IMR-90 (cell line): ENCODE measurements around the gene EDN2. TPM values are rescaled to one million over a fixed set of nuclear protein-coding genes. Genes with fewer than 3 reads are reported as not detected.

Source experiments
- ATAC-seq: fragments of 200-7000 bp; cut with Tn5 transposase; 2 replicates; pipeline ENCODE4 v1.9.1; 2020; ENCODE audit warnings: low read depth, mild to moderate bottlenecking, moderate library complexity
- BruUV-seq: library from RNA; stranded (reverse); fragments of 400-500 nt; replicated peaks from 2 replicates; lab custom pipeline; 2021; lab: Mats Ljungman, UMichigan
- CTCF ChIA-PET: fragments of 300-600 bp; formaldehyde crosslinking; extraction: SDS; loops from one replicate; lab custom pipeline; 2021; ENCODE audit warnings: antibody characterized with exemption; lab: Yijun Ruan, JAX
- POLR2A ChIA-PET: fragments of 300-600 bp; sonication (Branson Sonifier 250); formaldehyde crosslinking; loops from one replicate; lab custom pipeline; 2022; ENCODE audit warnings: antibody characterized with exemption; ENCODE audit not compliant: unreplicated experiment; lab: Charles Lee
- DNase-seq: peaks from one replicate; pipeline ENCODE4 v3.0.0; 2013
- H2AFZ ChIP-seq: replicated peaks from 2 replicates; pipeline ENCODE3; 2013; ENCODE audit warnings: low read length, mild to moderate bottlenecking; ENCODE audit not compliant: poor library complexity
- H2AK5ac ChIP-seq: 2 replicates; pipeline ENCODE4 v1.6.1; 2013; ENCODE audit warnings: low read depth, low read length, inconsistent platforms
- H2AK9ac ChIP-seq: replicated peaks from 2 replicates; pipeline ENCODE3; 2013; ENCODE audit warnings: mild to moderate bottlenecking, low read depth, low read length, moderate library complexity; ENCODE audit not compliant: poor library complexity
- H2BK120ac ChIP-seq: 2 replicates; pipeline ENCODE4 v1.6.1; 2013; ENCODE audit warnings: low read depth, low read length, inconsistent platforms
- H2BK15ac ChIP-seq: 3 replicates; pipeline ENCODE4 v1.6.1; 2013; ENCODE audit warnings: low read depth, low read length, inconsistent platforms
- H2BK20ac ChIP-seq: 2 replicates; pipeline ENCODE4 v1.6.1; 2013; ENCODE audit warnings: low read depth, mild to moderate bottlenecking, inconsistent platforms, low read length, moderate library complexity
- H2BK5ac ChIP-seq: 2 replicates; pipeline ENCODE4 v1.6.1; 2013; ENCODE audit warnings: mild to moderate bottlenecking, low read depth, low read length, inconsistent platforms; ENCODE audit not compliant: poor library complexity, severe bottlenecking
- H3K14ac ChIP-seq: replicated peaks from 2 replicates; pipeline ENCODE4 v1.6.1; 2013; ENCODE audit warnings: low read depth, low read length, inconsistent platforms
- H3K18ac ChIP-seq: 2 replicates; pipeline ENCODE4 v1.6.1; 2013; ENCODE audit warnings: low read depth, low read length, control low read depth
- H3K23ac ChIP-seq: 2 replicates; pipeline ENCODE4 v1.6.1; 2013; ENCODE audit warnings: low read depth, low read length, inconsistent platforms
- H3K27ac ChIP-seq: 2 replicates; pipeline ENCODE4 v1.5.1; 2013; ENCODE audit warnings: mild to moderate bottlenecking, control low read depth, low read length; ENCODE audit not compliant: insufficient read depth
- H3K27me3 ChIP-seq: 2 replicates; pipeline ENCODE4 v1.6.1; 2013; ENCODE audit warnings: low read length; ENCODE audit not compliant: control insufficient read depth, insufficient read depth
- H3K36me3 ChIP-seq: 2 replicates; pipeline ENCODE4 v1.6.1; 2013; ENCODE audit warnings: low read length, mixed read lengths; ENCODE audit not compliant: control insufficient read depth, insufficient read depth
- H3K4ac ChIP-seq: 2 replicates; pipeline ENCODE4 v1.6.1; 2013; ENCODE audit warnings: low read depth, low read length, inconsistent platforms
- H3K4me1 ChIP-seq: 2 replicates; pipeline ENCODE4 v1.6.1; 2013; ENCODE audit warnings: low read length, mixed read lengths; ENCODE audit not compliant: control insufficient read depth, insufficient read depth
- H3K4me2 ChIP-seq: 2 replicates; pipeline ENCODE4 v1.6.1; 2013; ENCODE audit warnings: low read depth, mild to moderate bottlenecking, control low read depth, low read length, moderate library complexity
- H3K4me3 ChIP-seq: 2 replicates; pipeline ENCODE4 v1.5.1; 2013; ENCODE audit warnings: low read depth, mild to moderate bottlenecking, control low read depth, low read length, moderate library complexity; ENCODE audit not compliant: insufficient read depth
- H3K56ac ChIP-seq: 2 replicates; pipeline ENCODE4 v1.6.1; 2013; ENCODE audit warnings: low read length, inconsistent platforms; ENCODE audit not compliant: insufficient read depth; ENCODE audit errors: extremely low read depth
- H3K79me1 ChIP-seq, 2 experiments: 2 replicates each; pipeline ENCODE4 v1.6.1; 2013; ENCODE audit warnings: low read length in 2 of 2, inconsistent platforms in 1 of 2, low read depth in 1 of 2
- H3K9ac ChIP-seq: 2 replicates; pipeline ENCODE4 v1.6.1; 2013; ENCODE audit warnings: low read depth, low read length, control low read depth
- H3K9me1 ChIP-seq: 2 replicates; pipeline ENCODE4 v1.6.1; 2013; ENCODE audit warnings: low read length, inconsistent platforms; ENCODE audit not compliant: insufficient read depth
- H3K9me3 ChIP-seq: 2 replicates; pipeline ENCODE4 v1.6.1; 2013; ENCODE audit warnings: low read length; ENCODE audit not compliant: control insufficient read depth, insufficient read depth
- H4K20me1 ChIP-seq: 2 replicates; pipeline ENCODE4 v1.6.1; 2013; ENCODE audit warnings: low read length, inconsistent platforms; ENCODE audit not compliant: insufficient read depth
- H4K5ac ChIP-seq: 2 replicates; pipeline ENCODE4 v1.6.1; 2013; ENCODE audit warnings: mild to moderate bottlenecking, low read depth, low read length, control low read depth
- H4K8ac ChIP-seq, 2 experiments: 2 replicates each; pipeline ENCODE4 v1.6.1; 2013; ENCODE audit warnings: low read depth in 2 of 2, low read length in 2 of 2, control low read depth in 1 of 2, inconsistent platforms in 1 of 2
- H4K91ac ChIP-seq: 2 replicates; pipeline ENCODE4 v1.6.1; 2013; ENCODE audit warnings: low read depth, low read length, inconsistent platforms; ENCODE audit not compliant: insufficient read depth
- BHLHE40 ChIP-seq: fragments of 150-350 bp; IDR thresholded peaks from 2 replicates; pipeline ENCODE4 v1.6.1; 2016; ENCODE audit warnings: mild to moderate bottlenecking, low read depth, low read length
- CTCF ChIP-seq: conservative IDR thresholded peaks from 2 replicates; pipeline ENCODE4 v1.5.1; 2012; ENCODE audit warnings: mild to moderate bottlenecking, low read depth, low read length, improper control_type of control experiment
- MAFK ChIP-seq: IDR thresholded peaks from 2 replicates; pipeline ENCODE4 v1.6.1; 2012; ENCODE audit warnings: low read depth, low read length, improper control_type of control experiment
- MAZ ChIP-seq: IDR thresholded peaks from 2 replicates; pipeline ENCODE4 v1.6.1; 2012; ENCODE audit warnings: low read depth, mild to moderate bottlenecking, low read length, improper control_type of control experiment, moderate library complexity, borderline replicate concordance
- MXI1 ChIP-seq: IDR thresholded peaks from 2 replicates; pipeline ENCODE4 v1.6.1; 2012; ENCODE audit warnings: low read depth, mild to moderate bottlenecking, low read length, moderate library complexity, borderline replicate concordance
- NFE2L2 ChIP-seq: fragments of 150-350 bp; IDR thresholded peaks from 2 replicates; pipeline ENCODE4 v1.6.1; 2016; ENCODE audit warnings: low read depth, mild to moderate bottlenecking, low read length
- POLR2A ChIP-seq: IDR thresholded peaks from 2 replicates; pipeline ENCODE4 v1.6.1; 2012; ENCODE audit warnings: mild to moderate bottlenecking, low read depth, low read length
- RAD21 ChIP-seq: IDR thresholded peaks from 2 replicates; pipeline ENCODE4 v1.6.1; 2012; ENCODE audit warnings: low read length, improper control_type of control experiment
- RFX5 ChIP-seq: IDR thresholded peaks from 2 replicates; pipeline ENCODE4 v1.8.0; 2012; ENCODE audit warnings: low read depth, mild to moderate bottlenecking, low read length, moderate library complexity
- WGBS, 2 experiments: methylation state at CpG; one replicate each; pipeline versions ENCODE4 v1.1.5 to v1.1.7; 2013; ENCODE audit warnings: missing lambda C conversion rate in 2 of 2; ENCODE audit not compliant: insufficient read length in 1 of 2; ENCODE audit errors: extremely low coverage in 2 of 2; 5-methylcytosine and 5-hydroxymethylcytosine counted together
- dilution Hi-C: fragments of 300-500 bp; cut with HindIII; formaldehyde crosslinking; loops from one replicate; pipeline ENCODE4 v1.14.3; 2018; ENCODE audit warnings: low sequenced_read_pairs; ENCODE audit not compliant: unreplicated experiment
- in situ Hi-C: fragments of 300-500 bp; cut with MboI; formaldehyde crosslinking; loops from 3 replicates; pipeline ENCODE4 v1.14.3; 2019; ENCODE audit warnings: low sequenced_read_pairs, inconsistent platforms, mixed read lengths
- intact Hi-C: fragments of 100-400 bp; cut with micrococcal nuclease; formaldehyde crosslinking; loops from 2 replicates; pipeline ENCODE4 v1.10.0; 2022
- polyA plus RNA-seq, 3 experiments: library from polyadenylated mRNA; depleted of rRNA; stranded (reverse); fragments of >200 nt; gene quantifications; 2 replicates each; pipeline ENCODE4 v1.2.3, GENCODE V29; 2012; ENCODE audit warnings: low replicate concordance in 1 of 3
- total RNA-seq: library from RNA; depleted of rRNA; stranded (reverse); fragments of >200 nt; gene quantifications from 2 replicates; pipeline ENCODE4 v1.2.3, GENCODE V29; 2012

The EDN2 gene
- total and polyA plus RNA-seq, 2 of the 4 experiments (the other 2 are of a cell fraction): 0.27 TPM; not detected in 1

- Histone ChIP-seq H3K14ac (no peak overlapping the region), H3K4me3 (no peak overlapping the region), H3K9ac (no peak overlapping the region), H4K5ac (no peak overlapping the region), H3K79me1 (no peaks in the 10 kb centered on the region), H2AFZ (no peak overlapping the region), H2BK5ac (no peak overlapping the region), H2AK5ac (no peak overlapping the region), H3K56ac (no peak overlapping the region), H3K4me2 (no peak overlapping the region), H2BK15ac (no peak overlapping the region), H3K18ac (no peak overlapping the region), H2BK120ac (no peak overlapping the region), H4K8ac (no peak overlapping the region), H3K9me3 (no peaks in the 10 kb centered on the region), H2BK20ac (no peak overlapping the region), H4K20me1 (no peaks in the 10 kb centered on the region), H3K9me1 (no peaks in the 10 kb centered on the region), H3K23ac (no peak overlapping the region), H3K27ac (no peak overlapping the region), H2AK9ac (no peak overlapping the region), H4K91ac (no peak overlapping the region), H3K27me3 (peaks cover 44% of the 10 kb centered on the region), H3K4ac (no peak overlapping the region), H3K36me3 (no peaks in the 10 kb centered on the region), H3K4me1 (peaks cover 2% of the 10 kb centered on the region; the same call in 1 of the 2 replicates)
- in situ Hi-C loops: no loop called here
- intact Hi-C loops: no loop called here
- ChIA-PET POLR2A (no interaction called here), CTCF (no interaction called here)
- TF ChIP-seq MAZ (no peak), POLR2A (no peak), NFE2L2 (no peak), RFX5 (no peak), RAD21 (no peak), MXI1 (no peak), CTCF (no peak), MAFK (no peak), BHLHE40 (no peak)
- ATAC-seq (no peak), DNase-seq (no peak)
- BruUV-seq: no TSS peak
- WGBS, 2 experiments: 100% methylated on average over 1 of the region's 2 CpGs; no CpG with 5 or more reads in 1 of the 2 experiments
- dilution Hi-C loops: no loop called here
These were observed 21.8 kb downstream of the EDN2 start for GRCh38 chr1:41462680-41463004.
